Upper lobe of left lung (tissue), 6 donors: ENCODE measurements around the gene FIBCD1. TPM values are rescaled to one million over a fixed set of nuclear protein-coding genes. Genes with fewer than 3 reads are reported as not detected.

Experiments used
- ATAC-seq, 2 donors: fragments of 200-7000 bp; cut with Tn5 transposase; one replicate each; pipeline ENCODE4 v1.9.1; 2022; ENCODE audit warnings: mild to moderate bottlenecking in 2 of 2, moderate library complexity in 2 of 2; ENCODE audit not compliant: low FRiP score in 2 of 2
- DNase-seq, 2 donors: peaks; one replicate each; pipeline ENCODE4 v3.0.0-alpha.2; 2019 to 2020
- H3K27ac ChIP-seq, 4 donors: fragments of 200-600 bp; sonication (generic); one replicate each; pipeline ENCODE4 v1.5.1; 2016 to 2019
- H3K27me3 ChIP-seq, 4 donors: fragments of 200-600 bp; sonication (generic); one replicate each; pipeline ENCODE4 v1.5.1; 2017 to 2019
- H3K36me3 ChIP-seq, 4 donors: fragments of 200-600 bp; sonication (generic); one replicate each; pipeline ENCODE4 v1.5.1; 2016 to 2019
- H3K4me1 ChIP-seq, 4 donors: fragments of 200-600 bp; sonication (generic); one replicate each; pipeline ENCODE4 v1.5.1; 2018 to 2019
- H3K4me3 ChIP-seq, 4 donors: fragments of 200-600 bp; sonication (generic); one replicate each; pipeline ENCODE4 v1.5.1; 2017 to 2019; ENCODE audit warnings: mild to moderate bottlenecking in 2 of 4, moderate library complexity in 1 of 4
- H3K9me3 ChIP-seq, 4 donors: fragments of 200-600 bp; sonication (generic); one replicate each; pipeline ENCODE4 v1.5.1; 2018 to 2019
- EP300 ChIP-seq, 4 donors: sonication (generic); formaldehyde crosslinking; IDR thresholded peaks; one replicate each; pipeline ENCODE4 v1.5.1; 2017; ENCODE audit warnings: antibody characterized with exemption in 4 of 4, control low read depth in 2 of 4
- POLR2A ChIP-seq, 4 donors: fragments of 450-650 bp; IDR thresholded peaks; one replicate each; pipeline ENCODE4 v1.5.1; 2016 to 2017; ENCODE audit warnings: antibody characterized with exemption in 4 of 4, mild to moderate bottlenecking in 2 of 4
- POLR2AphosphoS5 ChIP-seq, 2 donors: sonication (generic); formaldehyde crosslinking; IDR thresholded peaks; one replicate each; pipeline ENCODE4 v1.5.1; 2017; ENCODE audit warnings: antibody characterized with exemption in 2 of 2
- WGBS, 2 donors: methylation state at CpG; one replicate each; pipeline ENCODE4 v1.1.5; 2017 to 2018; 5-methylcytosine and 5-hydroxymethylcytosine counted together
- total RNA-seq, 6 donors: library from RNA; depleted of rRNA in 4 of 6; stranded (reverse); fragments of >200 nt in 4 of 6; gene quantifications; one replicate each; pipeline versions ENCODE4 v1.1.0 to v1.2.1, GENCODE V29; 2016 to 2021
- TF ChIP-seq, protein P1 (sequence below), 6 experiments: fragments of 450-650 bp in 4 of 6; fragments of 200-600 bp in 2 of 6; sonication (generic) in 2 of 6; IDR thresholded peaks; one replicate each; pipeline ENCODE4 v1.5.1; 2016 to 2019; ENCODE audit warnings: antibody characterized with exemption in 6 of 6
- donor health status: DM: no; HTN: no; CAD: no; lungs with moderate emphysema.
- donor health status: DM: no; HTN: yes; CAD: no; lungs with severe emphysema.

The FIBCD1 gene
- total RNA-seq, 6 donors from 2014 or later, result 0.30 to 15.8 (median 4.1) TPM

DNA sequence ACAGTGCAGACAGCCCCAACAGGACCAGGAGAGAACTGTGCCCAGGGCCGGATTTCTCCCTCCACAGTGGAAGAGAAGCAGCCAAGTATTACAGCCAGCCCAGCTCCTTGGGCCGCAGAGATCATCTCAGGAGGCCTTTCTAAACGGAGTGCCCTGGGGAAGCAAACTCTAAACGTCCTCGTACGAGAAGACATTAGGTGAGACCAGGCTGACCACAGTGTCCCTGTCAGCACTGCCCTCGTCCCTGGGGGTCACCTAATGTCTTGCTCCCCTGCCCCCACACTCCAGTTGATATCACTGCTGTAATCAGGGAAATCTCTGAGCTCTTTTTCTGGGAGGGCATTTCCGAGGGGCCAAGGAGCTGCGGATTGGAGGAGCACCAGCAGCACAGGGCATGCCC is 48.9 kb downstream of the FIBCD1 start:
- no peak for DNase-seq
- ATAC-seq, result no peak
- TF ChIP-seq POLR2AphosphoS5 (IDR thresholded peaks at IDR 0.05) (no peak), POLR2A (IDR thresholded peaks at IDR 0.05) (no peak), EP300 (IDR thresholded peaks at IDR 0.05) (no peak)
- TF ChIP-seq, protein P1, sequence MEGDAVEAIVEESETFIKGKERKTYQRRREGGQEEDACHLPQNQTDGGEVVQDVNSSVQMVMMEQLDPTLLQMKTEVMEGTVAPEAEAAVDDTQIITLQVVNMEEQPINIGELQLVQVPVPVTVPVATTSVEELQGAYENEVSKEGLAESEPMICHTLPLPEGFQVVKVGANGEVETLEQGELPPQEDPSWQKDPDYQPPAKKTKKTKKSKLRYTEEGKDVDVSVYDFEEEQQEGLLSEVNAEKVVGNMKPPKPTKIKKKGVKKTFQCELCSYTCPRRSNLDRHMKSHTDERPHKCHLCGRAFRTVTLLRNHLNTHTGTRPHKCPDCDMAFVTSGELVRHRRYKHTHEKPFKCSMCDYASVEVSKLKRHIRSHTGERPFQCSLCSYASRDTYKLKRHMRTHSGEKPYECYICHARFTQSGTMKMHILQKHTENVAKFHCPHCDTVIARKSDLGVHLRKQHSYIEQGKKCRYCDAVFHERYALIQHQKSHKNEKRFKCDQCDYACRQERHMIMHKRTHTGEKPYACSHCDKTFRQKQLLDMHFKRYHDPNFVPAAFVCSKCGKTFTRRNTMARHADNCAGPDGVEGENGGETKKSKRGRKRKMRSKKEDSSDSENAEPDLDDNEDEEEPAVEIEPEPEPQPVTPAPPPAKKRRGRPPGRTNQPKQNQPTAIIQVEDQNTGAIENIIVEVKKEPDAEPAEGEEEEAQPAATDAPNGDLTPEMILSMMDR (IDR thresholded peaks at IDR 0.05), result no peak
- no peak overlapping the region for H3K27ac ChIP-seq
- no peaks in the 10 kb centered on the region for H3K27me3 ChIP-seq
- no peaks in the 10 kb centered on the region for H3K9me3 ChIP-seq
- peaks cover 9 to 85% (median 48%) of the 10 kb centered on the region in 4 donors for H3K36me3 ChIP-seq
- H3K4me3 ChIP-seq, result no peak overlapping the region
- 93 to 94% methylated on average over 4 to 9 of the region's 9 CpGs for WGBS, 2 donors
- H3K4me1 ChIP-seq, result peaks cover 0 to 10% (median 0%) of the 10 kb centered on the region in 4 donors

DNA sequence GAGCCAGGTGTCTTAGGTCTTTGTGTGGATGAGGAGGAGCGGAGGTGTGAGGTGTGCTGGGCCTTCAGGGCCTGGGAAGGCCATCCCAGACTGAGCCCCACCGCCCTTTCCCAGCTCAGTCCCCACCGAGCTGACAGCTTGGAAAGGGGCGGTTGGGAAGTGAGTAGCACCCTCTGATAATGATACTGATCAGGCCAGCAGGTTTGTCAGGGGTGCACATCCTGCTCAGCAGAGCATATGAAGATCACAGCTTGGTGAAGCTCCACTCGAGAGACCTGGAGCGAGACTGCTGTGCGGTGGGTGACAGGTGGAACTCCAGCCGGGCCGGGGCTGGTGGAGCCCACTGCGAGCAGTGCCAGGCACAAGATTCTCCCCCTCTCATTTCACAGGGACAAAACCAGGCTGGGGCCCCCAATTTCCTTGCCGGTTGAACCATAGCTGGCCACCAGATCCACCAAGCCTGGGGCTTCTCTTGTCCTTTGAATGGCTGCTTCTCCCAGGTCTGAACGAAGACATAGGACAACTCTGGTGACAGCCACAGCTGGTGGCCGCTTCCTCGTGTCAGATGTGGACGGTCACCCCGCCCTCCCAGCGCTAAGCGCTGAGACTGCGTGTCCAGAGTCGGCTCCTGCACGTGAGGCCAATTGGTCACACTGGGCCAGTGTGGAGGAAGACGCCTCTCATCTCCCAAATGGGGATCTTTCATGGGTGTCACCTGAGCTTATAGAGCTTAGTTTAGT is 50.7 kb downstream of the FIBCD1 start:
- no peak for ATAC-seq
- no peak for DNase-seq
- Histone ChIP-seq H3K4me3 (no peak overlapping the region), H3K36me3 (peaks cover 20 to 99% (median 65%) of the 10 kb centered on the region in 4 donors), H3K27me3 (no peaks in the 10 kb centered on the region), H3K4me1 (peaks cover 0 to 1% (median 0%) of the 10 kb centered on the region in 4 donors), H3K27ac (no peak overlapping the region), H3K9me3 (no peaks in the 10 kb centered on the region)
- 92 to 100% methylated on average over 2 to 19 of the region's 22 CpGs for WGBS, 2 donors
- TF ChIP-seq, protein P1 (IDR thresholded peaks at IDR 0.05), result no peak
- TF ChIP-seq EP300 (IDR thresholded peaks at IDR 0.05), result no peak
- TF ChIP-seq POLR2A (IDR thresholded peaks at IDR 0.05), result no peak
- TF ChIP-seq POLR2AphosphoS5 (IDR thresholded peaks at IDR 0.05), result no peak

DNA sequence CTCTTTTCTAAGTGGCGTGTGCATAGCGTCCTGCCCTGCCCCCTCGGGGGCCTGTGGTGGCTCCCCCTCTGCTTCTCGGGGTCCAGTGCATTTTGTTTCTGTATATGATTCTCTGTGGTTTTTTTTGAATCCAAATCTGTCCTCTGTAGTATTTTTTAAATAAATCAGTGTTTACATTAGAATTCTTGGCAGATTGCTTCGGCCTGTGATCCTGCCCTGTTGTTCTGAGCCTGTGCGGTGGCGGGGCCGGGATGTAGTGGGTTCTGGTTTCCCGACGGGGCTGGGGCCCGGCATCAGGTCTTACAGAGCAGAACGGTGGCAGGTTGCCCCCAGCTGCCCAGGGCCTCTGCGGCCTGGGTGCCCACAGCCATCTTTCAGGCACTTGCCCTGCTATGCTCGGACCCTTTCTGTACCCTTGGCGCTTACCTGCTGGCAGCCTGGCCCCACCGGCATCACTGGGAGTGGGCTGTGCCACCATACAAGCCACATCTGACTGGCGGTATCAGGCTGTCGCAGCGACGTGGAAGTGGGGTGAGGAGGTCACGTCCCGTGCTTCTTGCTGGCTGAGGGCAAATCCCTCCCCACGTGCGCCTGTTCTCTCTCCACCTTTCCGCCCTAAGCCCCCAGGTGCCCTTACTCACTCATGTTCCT is 51.4 kb downstream of the FIBCD1 start:
- H3K4me3 ChIP-seq, result no peak overlapping the region
- H3K36me3 ChIP-seq, result peaks cover 20 to 99% (median 69%) of the 10 kb centered on the region in 4 donors
- 78 to 86% methylated on average over 8 to 25 of the region's 25 CpGs for WGBS, 2 donors
- no peaks in the 10 kb centered on the region for H3K4me1 ChIP-seq
- H3K27me3 ChIP-seq, result no peaks in the 10 kb centered on the region
- H3K27ac ChIP-seq, result no peak overlapping the region
- DNase-seq (no peak), ATAC-seq (no peak)
- no peaks in the 10 kb centered on the region for H3K9me3 ChIP-seq
- TF ChIP-seq EP300 (IDR thresholded peaks at IDR 0.05) (no peak), POLR2AphosphoS5 (IDR thresholded peaks at IDR 0.05) (no peak), POLR2A (IDR thresholded peaks at IDR 0.05) (no peak)
- TF ChIP-seq, protein P1 (IDR thresholded peaks at IDR 0.05), result no peak

DNA sequence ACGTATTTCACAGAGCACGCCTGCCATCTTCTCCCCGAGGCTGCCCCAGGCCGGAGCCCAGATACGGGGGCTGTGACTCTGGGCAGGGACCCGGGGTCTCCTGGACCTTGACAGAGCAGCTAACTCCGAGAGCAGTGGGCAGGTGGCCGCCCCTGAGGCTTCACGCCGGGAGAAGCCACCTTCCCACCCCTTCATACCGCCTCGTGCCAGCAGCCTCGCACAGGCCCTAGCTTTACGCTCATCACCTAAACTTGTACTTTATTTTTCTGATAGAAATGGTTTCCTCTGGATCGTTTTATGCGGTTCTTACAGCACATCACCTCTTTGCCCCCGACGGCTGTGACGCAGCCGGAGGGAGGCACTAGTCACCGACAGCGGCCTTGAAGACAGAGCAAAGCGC is 52.1 kb downstream of the FIBCD1 start:
- no peaks in the 10 kb centered on the region for H3K9me3 ChIP-seq
- no peak for ATAC-seq
- no peak overlapping the region for H3K27ac ChIP-seq
- TF ChIP-seq POLR2A (IDR thresholded peaks at IDR 0.05), result no peak
- TF ChIP-seq, protein P1 (IDR thresholded peaks at IDR 0.05), result no peak
- TF ChIP-seq EP300 (IDR thresholded peaks at IDR 0.05), result no peak
- no peak for TF ChIP-seq POLR2AphosphoS5 (IDR thresholded peaks at IDR 0.05)
- 88 to 95% methylated on average over 23 of the region's 23 CpGs for WGBS, 2 donors
- no peak overlapping the region for H3K4me3 ChIP-seq
- no peaks in the 10 kb centered on the region for H3K27me3 ChIP-seq
- H3K36me3 ChIP-seq, result peaks cover 20 to 99% (median 71%) of the 10 kb centered on the region in 4 donors
- no peak for DNase-seq
- H3K4me1 ChIP-seq, result no peaks in the 10 kb centered on the region
